Measurements from ENCODE around the gene QKI.

QKI gene

GRCh38 chr6:163617549-163617948 lies 203.0 kb downstream of the QKI start:
- DNase-seq (ENCODE audit: low spot score), result no peak

- no peak for DNase-seq (ENCODE audit: low spot score)
These were observed 205.6 kb downstream of the QKI start for GRCh38 chr6:163620101-163620500.

GRCh38 chr6:163620670-163621330 lies 206.3 kb downstream of the QKI start:
- no peak for DNase-seq (ENCODE audit: low spot score)

GRCh38 chr6:163625265-163625664 lies 210.7 kb downstream of the QKI start:
- no peak for DNase-seq (ENCODE audit: low spot score)

- no peak for DNase-seq (ENCODE audit: low spot score)
These were observed 211.8 kb downstream of the QKI start for GRCh38 chr6:163626073-163626867.

GRCh38 chr6:163627274-163628062 lies 212.9 kb downstream of the QKI start:
- DNase-seq (ENCODE audit: low spot score), result no peak
